AG20443 (cell line): ENCODE results near the gene RBM42.
A peak's percentile ranks its signal among the peaks of the same experiment; 100 is the strongest.

Source experiments
- DNase-seq: peaks from one replicate; pipeline ENCODE4 v3.0.0; 2012; ENCODE audit warnings: low spot score, mixed read lengths

Gene RBM42

DNA sequence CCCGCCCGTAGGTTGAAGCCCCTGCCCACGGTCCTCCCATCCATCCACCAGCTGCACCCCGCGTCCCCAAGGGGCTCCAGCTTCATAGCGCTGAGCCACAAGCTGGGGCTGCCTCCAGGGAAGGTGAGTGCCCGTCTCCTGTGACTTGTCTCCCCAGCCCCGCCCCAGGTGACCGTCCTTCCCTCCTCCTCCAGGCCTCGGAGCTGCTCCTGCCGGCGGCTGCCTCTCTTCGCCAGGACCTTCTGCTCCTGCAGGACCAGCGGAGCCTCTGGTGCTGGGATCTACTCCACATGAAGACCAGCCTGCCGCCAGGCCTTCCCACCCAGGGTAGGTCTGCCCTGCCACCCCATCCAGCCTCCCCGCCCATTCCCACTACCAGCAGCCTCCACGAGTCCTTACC lies 8.8 kb upstream of the RBM42 start:
- DNase-seq: no peak

DNA sequence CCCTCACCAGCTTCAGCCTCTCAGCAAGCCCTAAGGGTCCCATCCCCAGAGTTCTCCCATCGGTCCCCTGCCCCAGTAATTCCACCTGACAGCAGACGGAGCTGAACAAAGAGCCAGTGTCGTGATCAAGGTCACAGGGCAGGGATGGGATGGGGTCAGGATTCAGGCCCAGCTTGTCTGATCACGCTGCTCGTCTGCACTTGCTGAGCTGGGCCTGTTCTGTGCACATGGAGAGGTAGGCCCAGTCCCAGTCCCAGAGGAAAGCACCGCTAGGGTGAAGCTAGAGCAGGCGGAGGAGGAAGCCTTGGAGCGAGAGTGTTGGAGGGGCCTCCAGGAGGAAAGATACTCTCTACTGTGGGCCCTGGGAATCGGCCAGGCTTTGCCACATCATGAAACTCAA lies 7.1 kb upstream of the RBM42 start:
- no peak for DNase-seq

DNA sequence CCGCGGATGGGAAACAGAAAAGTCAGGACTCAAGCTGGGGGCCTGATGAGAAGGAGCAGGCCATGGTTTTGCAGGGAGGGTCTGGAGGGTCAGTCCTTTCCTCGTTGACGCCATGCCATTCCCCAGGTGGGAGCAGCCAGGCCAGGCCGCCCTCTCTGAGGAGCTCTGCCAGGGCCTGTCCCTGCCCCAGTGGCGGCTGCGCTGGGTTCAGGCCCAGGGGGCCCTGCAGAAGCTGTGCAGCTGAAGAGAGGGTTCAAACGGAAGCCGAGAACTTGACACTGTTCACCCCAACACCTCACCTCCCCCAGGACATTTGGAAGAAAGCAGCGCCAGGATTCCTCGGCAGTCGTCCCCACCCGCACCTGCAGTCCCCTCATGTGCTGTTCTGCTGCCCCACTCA lies 6.1 kb upstream of the RBM42 start:
- no peak for DNase-seq

DNA sequence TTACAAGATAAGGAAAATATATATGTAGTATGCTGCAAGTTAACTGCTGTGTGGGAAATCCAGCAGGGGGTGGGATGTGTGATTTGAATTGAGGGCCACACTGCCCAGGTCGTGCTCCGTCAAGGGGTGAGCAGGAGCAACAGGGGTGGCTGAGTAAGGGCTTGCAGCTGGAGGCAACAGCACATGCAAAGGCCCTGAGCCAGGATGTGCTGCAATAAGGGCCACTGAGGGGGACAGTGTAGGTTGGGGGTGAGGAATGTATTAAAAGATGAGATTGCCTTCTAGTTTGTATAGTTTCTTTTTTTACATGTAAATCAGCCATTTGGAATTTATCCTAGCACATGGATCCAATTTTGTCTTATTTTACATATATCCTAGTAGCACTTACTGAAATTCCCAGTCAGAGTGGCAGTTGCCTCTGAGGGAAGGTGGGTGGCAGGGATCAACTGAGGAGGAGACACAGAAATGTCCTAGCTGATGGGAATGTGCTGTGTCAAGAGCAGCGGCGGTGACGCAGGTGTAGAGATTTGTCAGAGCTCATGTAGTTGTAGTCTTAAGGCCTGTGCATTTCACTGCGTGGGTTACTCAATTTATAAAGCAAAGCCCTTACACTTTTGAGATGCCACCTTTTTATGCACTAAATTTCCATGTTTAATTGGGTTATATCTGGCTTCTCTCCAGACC lies 5.4 kb upstream of the RBM42 start:
- no peak for DNase-seq

DNA sequence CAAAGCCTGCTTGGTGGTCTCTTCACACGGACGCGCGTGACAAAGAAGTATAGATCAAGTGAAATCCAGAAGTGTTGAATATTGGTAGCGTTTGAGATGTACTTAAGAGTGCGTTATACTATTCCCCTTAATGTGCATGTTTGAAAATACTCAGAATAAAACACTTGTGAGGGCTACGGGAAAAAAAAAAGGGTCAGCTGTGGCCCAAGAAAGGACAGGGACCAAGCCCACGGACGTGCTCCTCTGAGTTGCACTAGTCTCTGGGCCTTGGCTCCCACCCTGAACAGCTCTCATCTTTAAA lies 622 bp upstream of the RBM42 start:
- no peak for DNase-seq

DNA sequence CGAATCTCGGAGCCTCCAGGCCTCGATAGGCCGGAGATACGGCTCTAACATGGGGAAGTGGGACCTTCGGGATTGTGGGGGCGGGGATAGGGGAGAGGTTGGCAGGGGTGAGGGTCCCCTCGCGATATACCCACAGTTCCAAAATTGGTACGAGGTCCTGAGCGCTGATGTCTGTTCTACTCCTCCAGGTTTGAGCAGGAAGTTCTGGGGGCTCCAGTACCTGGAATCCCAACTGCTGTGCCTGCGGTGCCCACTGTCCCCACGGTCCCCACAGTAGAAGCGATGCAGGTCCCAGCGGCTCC lies 447 bp downstream of the RBM42 start:
- DNase-seq: no peak

DNA sequence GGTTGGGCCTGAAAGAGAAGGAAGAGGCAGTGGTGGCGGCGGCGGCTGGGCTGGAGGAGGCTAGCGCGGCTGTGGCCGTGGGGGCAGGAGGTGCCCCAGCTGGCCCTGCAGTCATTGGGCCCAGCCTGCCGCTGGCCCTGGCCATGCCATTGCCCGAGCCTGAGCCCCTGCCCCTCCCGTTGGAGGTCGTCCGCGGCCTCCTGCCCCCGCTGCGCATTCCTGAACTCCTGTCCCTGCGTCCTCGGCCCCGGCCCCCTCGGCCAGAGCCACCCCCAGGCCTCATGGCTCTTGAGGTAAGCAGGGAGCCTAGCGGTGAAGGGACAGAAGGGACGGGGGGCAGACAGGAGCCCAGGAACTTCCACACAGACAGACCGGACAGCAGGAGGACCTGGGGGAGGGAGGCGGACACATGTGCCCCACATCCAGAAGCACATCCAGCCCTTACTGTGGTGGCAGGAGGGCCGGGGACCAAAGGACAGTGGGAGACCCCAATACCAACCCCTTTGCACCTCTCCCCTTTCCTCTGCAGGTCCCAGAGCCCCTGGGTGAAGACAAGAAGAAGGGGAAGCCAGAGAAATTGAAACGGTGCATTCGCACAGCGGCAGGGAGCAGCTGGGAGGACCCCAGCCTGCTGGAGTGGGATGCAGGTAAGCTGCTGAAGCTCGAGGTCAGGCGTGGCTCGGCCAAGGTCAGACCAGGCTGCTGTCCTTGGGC lies 5.0 kb downstream of the RBM42 start:
- no peak for DNase-seq

DNA sequence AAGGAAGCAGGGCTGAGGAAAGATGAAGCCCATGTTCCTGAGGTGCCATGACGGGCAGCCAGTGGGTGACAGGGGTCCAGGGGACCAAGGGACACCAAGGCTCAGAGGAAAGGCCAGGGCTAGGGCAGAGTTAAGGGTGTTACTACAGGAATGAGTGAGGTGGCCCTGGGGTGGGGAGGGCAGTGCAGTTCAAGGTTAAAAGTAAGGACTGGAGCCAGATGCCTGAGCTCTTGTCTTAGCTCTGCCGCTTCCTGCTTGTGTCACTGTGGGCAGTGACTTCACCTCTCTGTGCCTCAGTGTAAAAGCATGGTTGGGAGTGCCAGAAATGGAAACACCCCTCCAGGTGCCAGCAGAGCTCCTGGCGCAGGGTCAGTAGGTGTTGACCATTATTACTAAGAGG lies 7.8 kb downstream of the RBM42 start:
- DNase-seq: no peak

DNA sequence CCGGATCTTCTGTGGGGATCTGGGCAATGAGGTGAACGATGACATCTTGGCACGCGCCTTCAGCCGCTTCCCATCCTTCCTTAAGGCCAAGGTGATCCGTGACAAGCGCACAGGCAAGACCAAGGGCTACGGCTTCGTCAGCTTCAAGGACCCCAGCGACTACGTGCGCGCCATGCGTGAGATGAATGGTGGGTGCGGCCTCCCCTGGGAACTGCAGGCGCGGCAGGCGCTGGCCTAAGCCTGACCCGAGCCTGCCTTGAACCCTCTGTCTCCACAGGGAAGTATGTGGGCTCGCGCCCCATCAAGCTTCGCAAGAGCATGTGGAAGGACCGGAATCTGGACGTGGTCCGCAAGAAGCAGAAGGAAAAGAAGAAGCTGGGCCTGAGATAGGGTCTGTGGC lies 8.3 kb downstream of the RBM42 start:
- no peak for DNase-seq

DNA sequence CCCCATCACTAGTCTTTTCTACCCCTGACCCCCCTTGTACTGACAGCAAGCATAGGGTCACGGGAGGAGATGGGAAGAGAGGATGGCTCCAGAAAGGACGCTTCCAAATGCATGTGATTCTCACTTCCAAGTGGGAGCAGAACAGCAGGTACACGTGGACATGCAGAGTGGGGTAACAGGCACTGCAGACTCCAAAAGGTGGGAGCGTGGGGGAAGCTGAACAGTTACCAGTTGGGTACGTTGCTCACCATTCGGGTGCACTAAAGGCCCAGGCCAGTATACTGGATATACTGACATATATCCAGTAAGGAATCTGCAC lies 10.4 kb downstream of the RBM42 start:
- DNase-seq: no peak

DNA sequence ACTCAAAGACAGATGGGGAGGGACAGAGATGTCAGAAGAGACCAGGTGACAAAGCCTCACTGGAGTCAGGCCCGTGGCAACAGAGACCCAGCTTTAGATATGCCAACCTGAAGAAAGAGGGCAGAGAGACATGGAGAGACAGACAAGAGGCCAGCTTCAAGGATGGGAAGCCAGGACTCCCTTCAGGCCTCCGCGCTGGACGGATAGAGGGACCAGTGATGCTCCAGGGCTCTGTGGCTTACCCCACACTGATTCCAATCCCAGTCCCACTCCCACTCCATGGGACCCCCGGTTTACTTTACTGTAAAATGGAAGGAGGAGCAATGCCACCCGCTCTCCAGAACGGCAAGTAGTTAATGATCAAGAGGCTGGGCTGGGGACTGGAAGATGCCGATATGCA lies 11.0 kb downstream of the RBM42 start:
- no peak for DNase-seq

DNA sequence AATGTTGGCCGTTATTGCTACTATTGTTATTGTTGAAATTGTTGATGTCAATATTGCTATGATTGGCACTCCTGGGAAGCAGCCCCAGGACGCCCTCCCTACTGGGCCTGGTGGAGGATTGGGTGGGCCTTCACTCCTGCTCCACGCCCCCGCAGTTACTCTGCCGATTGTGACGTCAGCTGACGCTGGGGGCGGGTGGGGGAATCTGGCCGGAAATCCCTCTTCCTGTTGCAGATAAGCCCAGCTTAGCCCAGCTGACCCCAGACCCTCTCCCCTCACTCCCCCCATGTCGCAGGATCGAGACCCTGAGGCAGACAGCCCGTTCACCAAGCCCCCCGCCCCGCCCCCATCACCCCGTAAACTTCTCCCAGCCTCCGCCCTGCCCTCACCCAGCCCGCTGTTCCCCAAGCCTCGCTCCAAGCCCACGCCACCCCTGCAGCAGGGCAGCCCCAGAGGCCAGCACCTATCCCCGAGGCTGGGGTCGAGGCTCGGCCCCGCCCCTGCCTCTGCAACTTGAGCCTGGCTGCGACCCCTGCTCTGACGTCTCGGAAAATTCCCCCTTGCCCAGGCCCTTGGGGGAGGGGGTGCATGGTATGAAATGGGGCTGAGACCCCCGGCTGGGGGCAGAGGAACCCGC lies 12.8 kb downstream of the RBM42 start, which contains the start of gene ETV2:
Gene ETV2 (plus strand): TSS at position 231 of the 637 bp plus-strand sequence. CDS start 716 bp downstream, outside the sequence.
- no peak for DNase-seq

DNA sequence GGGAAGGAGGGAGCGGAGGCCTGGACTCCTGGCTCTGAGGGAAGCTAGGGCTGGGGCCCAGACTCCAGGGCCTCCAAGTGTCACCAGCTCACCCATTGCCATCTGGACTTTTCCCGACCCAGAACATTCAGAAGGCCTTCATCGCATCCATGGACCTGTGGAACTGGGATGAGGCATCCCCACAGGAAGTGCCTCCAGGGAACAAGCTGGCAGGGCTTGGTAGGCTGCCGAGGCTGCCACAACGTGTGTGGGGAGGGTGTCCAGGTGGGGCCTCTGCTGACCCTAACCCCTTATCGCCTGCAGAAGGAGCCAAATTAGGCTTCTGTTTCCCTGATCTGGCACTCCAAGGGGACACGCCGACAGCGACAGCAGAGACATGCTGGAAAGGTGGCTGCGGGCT lies 13.5 kb downstream of the RBM42 start:
- DNase-seq: no peak

DNA sequence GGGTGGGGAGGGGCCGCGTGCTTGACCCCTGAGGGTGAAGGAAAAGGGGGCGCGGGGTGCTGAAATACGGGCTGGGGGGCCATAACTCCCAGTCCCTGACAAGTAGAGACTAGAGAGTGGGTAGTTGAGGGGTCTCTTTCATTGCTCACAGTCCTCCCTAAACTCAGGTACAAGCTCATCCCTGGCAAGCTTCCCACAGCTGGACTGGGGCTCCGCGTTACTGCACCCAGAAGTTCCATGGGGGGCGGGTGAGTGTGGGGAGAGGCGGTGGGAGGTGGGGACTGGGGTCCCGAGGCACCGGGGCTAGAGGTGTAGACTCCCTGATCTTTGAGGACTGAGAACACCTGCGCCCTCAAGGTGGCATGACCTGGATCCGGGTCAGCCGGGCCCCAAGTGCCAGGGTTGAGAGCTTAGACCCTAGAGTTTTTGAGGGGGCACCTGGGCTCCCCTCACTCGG lies 14.0 kb downstream of the RBM42 start:
- no peak for DNase-seq

DNA sequence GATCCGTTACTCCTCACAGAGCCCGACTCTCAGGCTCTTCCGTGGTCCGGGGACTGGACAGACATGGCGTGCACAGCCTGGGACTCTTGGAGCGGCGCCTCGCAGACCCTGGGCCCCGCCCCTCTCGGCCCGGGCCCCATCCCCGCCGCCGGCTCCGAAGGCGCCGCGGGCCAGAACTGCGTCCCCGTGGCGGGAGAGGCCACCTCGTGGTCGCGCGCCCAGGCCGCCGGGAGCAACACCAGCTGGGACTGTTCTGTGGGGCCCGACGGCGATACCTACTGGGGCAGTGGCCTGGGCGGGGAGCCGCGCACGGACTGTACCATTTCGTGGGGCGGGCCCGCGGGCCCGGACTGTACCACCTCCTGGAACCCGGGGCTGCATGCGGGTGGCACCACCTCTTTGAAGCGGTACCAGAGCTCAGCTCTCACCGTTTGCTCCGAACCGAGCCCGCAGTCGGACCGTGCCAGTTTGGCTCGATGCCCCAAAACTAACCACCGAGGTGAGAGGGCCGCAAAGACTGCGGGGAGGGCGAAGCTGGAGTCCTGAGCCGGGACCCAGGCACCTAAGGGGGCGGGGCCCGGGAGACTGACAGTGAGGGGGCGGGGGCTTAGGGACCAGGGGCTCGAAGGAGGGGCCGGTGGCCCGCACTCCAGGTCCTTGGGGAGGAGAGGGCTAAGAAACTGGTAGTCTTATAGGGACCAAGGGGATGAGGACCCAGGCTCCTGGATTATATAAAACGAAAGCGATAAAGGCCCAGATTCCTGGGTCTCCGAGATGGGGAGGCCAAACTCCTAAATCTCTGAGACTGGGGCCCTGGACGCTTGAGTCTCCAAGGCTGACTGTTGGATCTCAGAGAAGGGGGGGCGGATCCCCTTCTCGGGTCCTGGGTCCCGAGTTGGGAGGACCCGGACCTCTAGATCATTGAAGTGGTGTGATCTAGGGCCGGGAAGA lies 14.7 kb downstream of the RBM42 start:
- DNase-seq: peak; percentile 89

DNA sequence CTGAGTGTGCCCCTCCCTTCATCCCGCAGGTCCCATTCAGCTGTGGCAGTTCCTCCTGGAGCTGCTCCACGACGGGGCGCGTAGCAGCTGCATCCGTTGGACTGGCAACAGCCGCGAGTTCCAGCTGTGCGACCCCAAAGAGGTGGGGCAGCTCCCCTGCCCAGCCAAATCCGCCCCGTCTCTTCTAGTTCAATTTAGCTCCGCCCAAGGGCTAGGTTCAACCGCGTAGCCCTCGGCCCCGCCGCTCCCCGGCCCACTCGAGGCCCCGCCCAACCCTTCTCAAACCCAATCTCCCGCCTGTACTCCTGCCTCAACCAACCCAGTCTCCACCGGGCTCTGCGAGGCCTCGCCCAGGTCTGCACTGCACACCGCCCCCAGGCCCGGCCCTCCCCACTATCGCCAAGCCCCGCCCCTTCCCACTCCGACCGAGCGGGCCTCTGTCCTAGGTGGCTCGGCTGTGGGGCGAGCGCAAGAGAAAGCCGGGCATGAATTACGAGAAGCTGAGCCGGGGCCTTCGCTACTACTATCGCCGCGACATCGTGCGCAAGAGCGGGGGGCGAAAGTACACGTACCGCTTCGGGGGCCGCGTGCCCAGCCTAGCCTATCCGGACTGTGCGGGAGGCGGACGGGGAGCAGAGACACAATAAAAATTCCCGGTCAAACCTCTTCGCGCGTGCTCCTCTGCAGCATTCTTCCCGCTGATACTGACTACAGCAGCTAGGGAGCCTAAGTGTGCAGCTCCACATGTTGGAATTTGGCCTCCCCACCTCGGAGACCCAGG lies 15.6 kb downstream of the RBM42 start:
- peak; percentile 97 for DNase-seq

DNA sequence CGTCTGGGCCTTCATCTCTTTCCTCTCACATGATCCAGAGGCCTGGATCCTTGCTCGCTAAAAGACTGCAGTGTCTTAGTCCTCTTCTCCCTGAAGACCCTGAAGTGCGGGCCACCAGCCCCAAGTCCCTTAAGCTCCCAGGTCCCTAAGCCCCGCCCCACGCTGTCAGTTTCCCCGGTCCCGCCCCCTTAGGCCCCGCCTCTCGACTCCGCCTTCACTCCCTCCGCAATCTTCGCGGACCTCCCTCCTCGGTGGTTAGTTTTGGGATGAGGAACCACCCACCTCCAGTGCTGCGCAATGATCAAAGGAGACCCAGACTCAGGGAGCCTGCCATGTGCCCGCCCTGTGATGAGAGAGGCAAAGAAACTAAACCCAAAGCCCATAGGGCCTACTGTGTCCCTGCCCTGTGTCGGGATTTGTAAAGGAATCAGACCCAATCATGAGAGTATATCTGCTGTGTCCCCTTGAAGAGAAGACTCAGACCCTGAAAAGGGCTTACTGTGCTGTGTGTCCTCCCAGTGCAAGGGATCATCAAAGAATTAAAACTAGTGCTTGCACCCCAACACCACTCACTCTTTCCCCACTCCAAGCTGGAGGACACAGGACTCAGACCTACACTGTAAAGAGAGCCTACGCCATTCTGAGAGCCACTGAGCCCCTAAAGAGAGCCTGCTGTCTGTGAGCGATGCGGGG lies 16.3 kb downstream of the RBM42 start:
- peak; percentile 79 for DNase-seq

DNA sequence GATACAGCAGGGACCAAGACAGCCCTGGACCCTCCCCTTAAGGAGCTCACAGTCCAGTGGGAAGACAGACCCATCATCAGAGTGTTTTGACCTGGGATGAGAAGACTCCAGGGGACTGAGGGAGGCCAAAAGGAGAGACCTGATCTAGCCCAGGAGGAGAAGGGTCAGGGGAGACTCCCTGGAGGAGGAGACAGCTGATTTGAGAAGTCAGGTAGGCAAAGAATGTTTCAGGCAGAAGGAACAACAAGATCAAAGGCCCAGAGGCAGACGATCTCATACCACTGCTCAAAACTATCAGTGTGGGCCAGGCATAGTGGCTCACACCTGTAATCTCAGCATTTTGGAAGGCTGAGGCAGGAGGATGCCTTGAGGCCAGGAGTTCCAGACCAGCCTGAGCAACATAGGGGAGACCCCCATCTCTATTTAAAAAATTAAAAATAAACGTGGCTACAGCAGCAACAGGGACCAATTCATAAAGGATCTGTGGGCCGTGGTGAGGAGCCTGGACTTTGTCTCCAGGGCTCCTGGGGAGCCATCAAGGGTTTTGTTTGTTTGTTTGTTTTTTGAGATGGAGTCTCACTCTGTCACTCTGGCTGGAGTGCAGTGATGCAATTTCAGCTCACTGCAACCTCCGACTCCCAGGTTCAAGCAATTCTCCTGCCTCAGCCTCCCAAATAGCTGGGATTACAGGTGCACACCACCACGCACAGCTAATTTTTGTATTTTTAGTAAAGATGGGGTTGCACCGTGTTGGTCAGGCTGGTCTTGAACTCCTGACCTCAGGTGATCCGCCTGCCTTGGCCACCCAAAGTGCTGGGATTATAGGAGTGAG lies 17.1 kb downstream of the RBM42 start:
- no peak for DNase-seq

DNA sequence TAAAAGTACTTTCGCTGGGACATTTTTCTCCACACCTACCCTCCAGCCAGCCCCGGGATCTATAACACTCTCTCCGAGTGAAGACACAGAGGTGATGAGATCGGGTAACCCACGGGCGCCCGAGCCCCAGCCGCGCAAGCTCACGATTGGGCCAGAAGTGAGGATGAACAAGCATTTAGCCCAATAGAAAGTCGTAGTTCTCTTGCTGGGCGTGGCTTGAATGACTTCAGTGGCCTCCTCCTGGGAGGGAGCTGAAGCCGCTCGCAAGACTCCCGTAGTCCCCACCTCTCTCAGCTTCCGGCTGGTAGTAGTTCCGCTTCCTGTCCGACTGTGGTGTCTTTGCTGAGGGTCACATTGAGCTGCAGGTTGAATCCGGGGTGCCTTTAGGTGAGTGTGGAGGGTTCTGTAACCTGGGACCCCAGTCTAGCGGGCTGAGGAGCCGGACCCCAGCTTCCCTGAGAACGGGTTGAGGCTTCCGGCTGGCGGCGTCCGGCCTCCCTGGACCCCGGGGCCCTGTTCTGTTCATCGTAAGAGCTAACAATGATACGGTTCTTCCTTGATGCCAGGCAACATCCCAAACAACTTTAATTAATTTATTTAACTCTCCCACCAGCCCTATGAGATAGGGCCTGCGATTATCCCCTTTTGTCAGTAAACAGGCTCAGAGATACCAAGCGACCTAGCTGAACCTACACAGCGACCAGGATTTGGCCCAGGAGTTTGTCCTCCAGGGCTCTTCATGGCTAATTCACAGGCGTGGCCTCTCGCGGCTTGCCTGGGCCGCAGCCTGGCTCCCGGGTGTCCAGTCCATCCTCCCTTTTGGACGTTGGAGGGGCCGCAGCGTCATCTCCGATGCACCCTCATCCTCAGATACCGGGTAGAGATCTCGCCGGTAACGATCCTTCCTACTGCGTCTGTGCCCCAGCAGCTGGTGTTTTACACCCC lies 19.5 kb downstream of the RBM42 start, which contains the start of gene COX6B1:
Gene COX6B1 (plus strand): TSS at position 307 of the 945 bp plus-strand sequence. CDS start 2,921 bp downstream, outside the sequence.
- peak; percentile 97 for DNase-seq
